Hematopoietic multipotent progenitor cell treated with erythropoietin and hydrocortisone succinate and interleukin-3 and kit ligand, for 8 days (in vitro differentiated cells): ENCODE measurements around the gene BDKRB2.

Experiments
- DNase-seq: peaks from one replicate; pipeline ENCODE4 v3.0.0-alpha.2; 2015

BDKRB2 gene

DNA sequence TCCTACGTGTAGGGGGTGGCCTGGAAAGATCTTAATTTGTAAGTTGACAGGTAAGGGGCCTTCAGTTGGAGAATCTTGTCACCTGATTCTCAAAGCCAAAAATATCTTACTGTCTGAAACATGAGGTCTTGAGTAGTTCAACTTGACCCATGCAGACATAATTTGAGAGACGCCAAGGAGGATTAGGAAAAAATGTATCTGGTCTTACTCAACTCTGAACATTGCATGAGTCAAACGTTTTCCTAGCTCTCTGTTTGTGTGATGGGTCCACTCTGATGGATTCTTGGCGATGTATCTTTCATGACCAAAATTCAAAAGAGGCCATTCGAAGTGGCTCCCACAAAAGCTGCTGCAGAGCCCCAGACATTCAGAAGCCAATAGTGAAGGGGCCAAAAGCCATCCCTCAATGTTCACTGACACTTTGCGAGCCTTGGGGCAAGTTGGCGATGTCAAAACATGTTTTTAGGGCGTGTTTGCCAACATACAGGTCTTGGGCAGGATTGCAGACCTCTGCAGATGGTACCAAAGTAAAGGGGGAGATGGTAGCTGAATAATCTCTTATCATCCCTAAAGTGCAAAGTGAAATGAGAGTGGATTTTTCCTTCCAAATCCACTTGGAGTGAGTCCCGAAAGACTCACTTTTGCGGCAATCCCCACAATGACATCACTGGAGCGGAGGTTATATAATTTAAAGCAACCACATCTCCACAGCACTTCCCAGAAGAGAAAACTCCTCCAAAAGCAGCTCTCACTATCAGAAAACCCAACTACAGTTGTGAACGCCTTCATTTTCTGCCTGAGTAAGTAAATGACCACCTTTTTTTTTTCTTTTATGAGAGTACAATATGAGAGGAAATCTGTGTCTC lies 51.1 kb downstream of the BDKRB2 start, which contains the start of gene BDKRB1:
TSS of gene BDKRB1 (plus strand) at position 710 of the 866 bp plus-strand sequence. CDS start 7,473 bp downstream, outside the sequence.
- DNase-seq: no peak

DNA sequence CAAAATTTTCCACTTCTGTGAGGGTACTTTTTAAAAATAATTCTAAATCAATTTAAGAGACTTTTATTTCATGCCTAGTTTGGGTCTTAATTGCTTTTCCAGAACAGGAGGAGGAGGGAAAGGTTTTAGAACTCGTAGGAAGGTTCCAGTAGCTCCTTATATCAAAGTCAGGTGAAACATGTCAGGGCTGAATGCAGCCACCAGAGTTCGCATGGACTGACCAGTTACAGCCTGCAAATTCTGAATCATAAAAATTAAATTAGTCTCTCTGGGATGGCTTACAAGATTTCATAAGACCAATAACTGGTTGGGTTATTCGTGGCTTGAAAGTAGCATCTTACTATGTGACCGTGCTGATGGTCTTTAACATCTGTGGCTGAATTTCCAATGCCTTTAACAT lies 51.8 kb downstream of the BDKRB2 start:
- no peak for DNase-seq

DNA sequence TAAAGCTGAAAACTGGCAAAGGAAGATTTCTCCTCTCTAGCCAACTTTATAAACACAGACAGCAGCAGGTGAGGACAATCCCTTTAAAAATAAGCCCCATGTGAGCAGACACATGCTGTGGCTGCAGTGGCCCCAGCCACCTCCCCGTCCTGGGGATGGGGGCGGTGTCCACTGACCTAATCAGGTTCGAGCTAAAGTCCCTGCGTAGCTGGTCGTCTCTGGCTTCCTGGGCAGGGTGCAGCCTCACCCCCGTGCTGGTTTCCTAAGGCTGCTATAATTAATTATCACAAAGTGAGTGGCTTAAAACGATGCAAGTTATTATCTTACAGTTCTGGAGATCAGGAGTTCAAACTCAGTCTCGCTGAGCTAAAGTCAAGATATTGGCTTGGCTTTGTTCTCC lies 52.4 kb downstream of the BDKRB2 start:
- no peak for DNase-seq

DNA sequence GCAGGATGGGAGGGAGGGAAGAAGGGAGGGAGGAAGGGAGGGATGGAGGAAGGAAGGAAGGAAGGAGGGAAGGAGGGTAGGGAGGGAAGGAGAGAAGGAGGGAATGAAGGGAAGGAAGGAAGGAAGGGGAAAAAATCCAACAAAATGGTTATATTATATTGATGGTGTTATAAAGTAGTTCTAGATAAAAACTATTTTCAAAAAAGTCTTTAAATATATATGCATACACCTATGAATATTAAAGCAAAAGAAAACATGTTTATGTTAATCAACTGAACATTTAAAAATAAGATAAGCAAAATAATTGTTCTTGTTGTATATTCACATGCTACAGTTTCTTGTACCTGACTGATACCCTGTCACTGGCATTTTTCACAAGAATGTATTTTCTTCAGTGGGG lies 53.3 kb downstream of the BDKRB2 start:
- DNase-seq: no peak

DNA sequence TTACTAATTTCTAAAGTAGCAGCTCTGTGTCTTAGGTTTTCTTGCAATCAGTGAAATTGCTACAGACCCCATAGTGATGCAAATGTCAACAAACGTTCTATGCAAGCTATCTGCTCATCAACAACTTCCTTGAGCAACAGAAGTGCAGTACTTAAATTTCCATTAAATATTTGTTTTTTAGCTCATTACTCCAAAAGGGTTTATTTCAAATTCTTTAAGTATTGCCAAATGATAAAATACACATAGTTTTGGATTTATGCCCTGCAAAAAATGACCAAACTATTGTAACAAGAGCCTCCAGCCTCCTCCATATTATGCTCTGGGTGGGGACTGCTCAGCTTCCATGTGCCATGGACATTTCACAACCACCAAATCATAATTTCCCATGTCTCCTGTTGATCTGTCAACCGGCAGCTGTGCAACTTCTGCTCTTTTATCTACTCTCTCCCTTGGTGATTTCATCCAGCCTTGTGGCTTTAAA lies 55.7 kb downstream of the BDKRB2 start:
- DNase-seq: no peak

DNA sequence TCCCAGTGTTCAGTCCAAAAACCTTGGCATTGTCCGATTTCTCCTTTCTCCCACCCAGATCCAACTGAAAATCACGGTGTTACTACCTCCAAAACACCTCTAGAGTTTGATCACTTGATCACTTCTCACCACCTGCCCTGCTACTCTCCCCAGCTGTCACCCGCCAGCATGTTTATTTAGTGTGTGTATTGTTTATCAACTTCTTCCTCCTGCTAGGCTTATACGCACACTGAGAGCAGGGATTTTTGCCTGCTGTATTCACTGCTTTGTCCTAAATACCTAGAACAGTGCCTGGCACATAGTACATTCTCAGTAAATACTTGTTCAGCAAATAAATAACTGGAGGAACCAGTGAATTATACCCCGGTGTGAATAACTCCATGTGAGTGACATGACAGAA lies 56.4 kb downstream of the BDKRB2 start:
- DNase-seq: no peak

DNA sequence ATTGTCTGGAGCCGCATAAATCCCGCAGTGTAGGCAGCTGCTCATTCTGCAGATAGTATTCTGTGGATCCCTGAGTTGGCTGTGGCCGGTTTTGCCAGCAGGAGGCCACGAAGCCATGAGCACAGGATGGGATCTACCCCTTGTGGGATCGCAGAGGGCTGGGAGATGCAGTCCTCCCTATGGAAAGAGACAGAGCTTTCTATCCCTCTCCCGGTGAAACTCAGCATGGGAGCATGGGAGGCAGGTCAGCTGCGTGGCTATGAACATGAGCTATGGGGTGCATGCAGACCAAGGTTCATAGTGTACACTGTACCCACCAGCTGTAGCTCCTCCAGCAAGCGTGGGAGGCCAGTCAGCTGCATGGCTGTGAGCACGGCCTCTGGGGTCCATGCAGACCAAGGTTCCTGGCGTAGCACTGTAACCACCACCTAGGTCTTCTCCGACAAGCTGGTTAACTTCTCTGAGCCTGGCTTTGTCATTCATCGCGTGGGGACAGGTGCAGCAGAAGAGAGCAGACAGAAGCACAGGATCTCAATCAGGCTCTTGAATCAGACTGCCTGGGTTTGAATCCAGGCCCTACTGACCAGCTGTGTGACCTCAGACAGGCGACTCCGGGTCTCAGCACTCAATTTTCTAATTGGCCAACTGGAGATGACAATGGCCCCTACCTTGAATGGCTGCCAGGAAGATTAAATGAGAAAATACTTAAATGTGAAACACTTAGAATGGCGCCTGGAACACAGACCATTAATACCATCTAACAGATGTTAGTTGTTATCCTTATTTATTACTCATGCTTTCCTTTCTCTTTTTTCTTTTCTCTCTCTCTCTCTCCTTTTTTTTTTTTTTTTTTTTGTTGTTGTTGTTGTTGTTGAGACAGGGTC lies 57.4 kb downstream of the BDKRB2 start:
- DNase-seq: no peak

DNA sequence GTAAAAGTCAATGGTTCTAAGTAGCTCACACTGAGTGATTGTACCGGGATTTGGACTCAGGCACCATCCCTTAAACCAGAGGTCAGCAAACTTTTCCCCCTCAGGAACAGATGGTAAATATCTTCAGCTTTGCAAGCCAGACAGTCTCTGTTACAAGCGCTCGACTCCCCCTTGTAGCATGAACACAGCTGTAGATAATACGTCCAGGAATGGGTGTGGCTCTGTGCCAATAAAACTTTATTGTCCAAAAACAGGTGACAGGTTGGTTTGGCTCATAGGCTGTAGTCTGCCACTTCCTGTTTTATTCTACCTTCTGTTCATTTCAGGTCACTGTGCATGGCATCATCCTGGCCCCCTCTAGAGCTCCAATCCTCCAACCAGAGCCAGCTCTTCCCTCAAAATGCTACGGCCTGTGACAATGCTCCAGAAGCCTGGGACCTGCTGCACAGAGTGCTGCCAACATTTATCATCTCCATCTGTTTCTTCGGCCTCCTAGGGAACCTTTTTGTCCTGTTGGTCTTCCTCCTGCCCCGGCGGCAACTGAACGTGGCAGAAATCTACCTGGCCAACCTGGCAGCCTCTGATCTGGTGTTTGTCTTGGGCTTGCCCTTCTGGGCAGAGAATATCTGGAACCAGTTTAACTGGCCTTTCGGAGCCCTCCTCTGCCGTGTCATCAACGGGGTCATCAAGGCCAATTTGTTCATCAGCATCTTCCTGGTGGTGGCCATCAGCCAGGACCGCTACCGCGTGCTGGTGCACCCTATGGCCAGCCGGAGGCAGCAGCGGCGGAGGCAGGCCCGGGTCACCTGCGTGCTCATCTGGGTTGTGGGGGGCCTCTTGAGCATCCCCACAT lies 58.9 kb downstream of the BDKRB2 start:
- no peak for DNase-seq

DNA sequence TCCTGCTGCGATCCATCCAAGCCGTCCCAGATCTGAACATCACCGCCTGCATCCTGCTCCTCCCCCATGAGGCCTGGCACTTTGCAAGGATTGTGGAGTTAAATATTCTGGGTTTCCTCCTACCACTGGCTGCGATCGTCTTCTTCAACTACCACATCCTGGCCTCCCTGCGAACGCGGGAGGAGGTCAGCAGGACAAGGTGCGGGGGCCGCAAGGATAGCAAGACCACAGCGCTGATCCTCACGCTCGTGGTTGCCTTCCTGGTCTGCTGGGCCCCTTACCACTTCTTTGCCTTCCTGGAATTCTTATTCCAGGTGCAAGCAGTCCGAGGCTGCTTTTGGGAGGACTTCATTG lies 59.5 kb downstream of the BDKRB2 start:
- DNase-seq: no peak

DNA sequence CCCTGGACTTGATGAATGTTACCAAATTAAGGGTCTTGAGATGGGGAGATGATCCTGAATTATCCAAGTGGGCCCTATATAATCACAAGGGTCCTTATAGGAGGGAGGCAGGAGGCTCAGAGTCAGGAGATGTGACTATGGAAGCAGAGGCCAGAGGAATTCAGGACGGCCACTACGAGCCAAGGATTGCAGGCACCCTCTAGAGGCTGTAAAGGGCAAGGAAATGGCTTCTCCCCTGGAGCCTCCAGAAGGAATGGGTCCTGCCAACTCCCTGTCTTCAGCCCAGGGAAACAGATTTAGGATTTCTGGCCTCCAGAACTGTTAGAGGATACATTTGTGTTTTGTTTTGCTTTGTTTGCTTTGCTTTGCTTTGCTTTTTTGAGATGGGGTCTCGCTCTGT lies 60.2 kb downstream of the BDKRB2 start:
- DNase-seq: no peak

DNA sequence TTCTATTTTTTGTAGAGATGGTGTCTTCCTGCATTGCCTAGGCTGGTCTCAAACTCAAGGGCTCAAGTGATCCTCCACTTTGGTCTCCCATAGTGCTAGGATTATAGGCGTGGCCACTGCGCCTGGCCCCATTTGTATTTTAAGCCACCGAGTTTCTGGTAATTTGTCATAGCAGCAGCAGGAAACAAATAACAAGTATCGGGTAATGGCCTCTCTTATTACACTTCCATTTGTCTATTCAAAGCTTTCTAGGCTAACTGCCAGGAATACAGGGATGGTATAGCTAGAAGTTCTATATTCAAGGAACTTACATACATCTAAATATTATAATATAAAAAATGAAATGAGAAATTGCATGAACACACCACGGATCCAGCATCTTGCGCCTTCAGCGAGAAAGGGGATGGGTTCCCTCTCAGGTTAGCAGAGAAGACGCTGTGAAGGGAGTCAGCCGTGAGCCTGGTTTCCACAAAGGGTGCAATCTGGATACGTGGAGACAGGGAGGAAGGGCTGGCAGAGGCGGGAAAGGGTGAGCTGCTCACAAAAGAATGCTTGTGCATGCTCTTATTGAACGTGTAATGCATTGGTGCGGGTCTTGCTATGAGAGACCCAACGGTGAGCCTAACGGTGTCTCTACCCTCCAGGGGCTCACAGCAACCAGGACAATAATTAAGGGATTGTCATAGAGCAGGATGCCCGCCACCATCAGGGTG lies 60.9 kb downstream of the BDKRB2 start:
- DNase-seq: no peak

DNA sequence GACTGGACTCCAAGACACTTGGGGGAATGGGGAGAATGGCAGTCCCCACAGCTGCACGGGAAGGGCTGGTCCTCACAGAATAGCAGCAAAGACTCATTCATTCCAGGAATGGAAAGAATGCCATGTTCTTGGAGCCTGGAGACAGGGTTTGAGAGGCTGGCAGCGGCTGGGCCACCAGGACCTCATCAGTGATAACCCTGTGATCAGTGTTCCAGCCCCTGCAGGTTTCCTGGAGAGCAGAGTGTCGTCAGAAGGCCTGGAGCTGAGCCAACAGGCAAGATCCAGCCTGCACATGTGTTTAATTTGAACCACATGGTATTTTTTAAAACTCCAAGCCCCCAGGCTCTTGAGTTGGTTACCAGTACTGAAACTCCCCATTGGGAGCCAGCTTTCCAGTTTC lies 62.7 kb downstream of the BDKRB2 start:
- no peak for DNase-seq

DNA sequence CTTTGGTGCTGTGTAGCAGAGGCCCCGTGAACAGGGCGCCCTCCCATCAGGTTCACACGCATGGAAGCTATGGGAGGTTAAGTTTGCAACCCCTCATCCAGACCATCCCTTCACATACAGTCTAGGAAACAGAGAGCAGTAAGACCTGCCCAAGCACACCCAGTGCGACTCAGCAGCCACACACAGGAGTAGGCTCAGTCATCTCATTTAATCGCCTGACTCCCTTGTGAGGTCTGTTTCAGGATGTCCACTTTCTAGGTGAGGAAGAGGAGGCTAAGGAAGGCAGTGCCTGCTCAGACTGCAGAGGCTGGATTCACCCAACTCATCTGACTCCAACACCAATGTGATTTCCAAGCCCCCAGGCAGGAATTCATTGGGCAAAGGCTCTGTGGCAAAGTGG lies 63.3 kb downstream of the BDKRB2 start:
- DNase-seq: no peak

DNA sequence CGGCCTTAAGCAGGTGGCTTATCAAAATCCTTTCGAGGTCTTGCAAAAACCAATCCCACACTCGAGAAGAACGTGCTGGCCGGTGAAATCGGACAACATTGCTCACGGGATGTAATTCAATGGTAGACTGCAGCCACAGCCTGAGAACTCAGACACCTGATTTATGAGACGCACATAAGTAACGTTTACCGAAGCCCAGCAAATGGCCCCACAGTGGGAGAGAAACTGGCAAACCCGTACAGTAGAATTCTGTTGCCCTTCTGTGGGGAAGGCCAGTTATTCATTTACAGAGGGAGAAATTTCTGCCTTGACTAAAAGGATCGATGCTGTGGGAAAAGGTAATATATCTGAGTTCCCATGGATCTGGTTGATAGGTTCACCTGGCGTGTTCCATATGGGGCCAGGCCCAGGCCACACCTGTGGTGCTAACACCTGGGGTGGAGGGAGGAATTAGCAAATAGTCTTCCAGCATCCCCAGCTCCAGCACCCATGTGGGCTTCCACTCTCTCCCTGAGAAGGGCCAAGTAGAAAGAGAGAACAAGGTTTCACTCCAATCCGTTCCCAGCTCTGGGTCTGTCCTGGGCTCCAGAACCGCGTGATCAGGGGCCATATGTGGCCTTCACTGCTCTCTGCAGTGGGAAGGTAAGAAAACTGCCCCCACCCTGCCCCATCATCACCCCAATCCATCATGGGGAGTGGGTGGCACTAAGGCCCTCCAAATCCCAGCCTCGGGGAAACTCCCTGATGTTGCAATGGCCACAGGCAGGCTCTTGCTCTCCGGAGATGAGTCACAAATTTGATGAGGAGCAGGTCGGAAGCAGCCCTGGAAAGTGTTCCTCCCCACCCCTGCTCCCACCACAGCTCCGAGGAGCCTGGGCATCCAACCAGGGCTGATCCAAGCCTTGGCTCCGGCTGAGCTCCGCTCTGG lies 64.1 kb downstream of the BDKRB2 start:
- DNase-seq: no peak

DNA sequence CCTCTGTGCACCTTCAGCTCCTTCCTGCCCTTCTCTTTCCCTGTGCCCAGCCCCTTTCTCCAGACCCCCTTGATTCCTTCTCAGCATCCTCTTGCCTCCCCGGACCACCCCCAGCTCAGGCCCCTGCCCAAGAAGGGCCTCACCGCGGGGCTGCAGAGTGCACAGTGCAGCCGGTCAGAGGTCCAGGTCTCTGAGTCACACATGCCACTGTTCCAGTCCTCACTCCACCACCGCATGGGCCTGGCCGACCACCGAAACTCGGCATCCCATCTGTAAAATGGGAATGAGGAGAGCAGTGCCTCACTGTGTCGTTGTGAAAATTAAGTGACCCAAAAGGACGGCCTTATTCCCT lies 64.7 kb downstream of the BDKRB2 start:
- no peak for DNase-seq

DNA sequence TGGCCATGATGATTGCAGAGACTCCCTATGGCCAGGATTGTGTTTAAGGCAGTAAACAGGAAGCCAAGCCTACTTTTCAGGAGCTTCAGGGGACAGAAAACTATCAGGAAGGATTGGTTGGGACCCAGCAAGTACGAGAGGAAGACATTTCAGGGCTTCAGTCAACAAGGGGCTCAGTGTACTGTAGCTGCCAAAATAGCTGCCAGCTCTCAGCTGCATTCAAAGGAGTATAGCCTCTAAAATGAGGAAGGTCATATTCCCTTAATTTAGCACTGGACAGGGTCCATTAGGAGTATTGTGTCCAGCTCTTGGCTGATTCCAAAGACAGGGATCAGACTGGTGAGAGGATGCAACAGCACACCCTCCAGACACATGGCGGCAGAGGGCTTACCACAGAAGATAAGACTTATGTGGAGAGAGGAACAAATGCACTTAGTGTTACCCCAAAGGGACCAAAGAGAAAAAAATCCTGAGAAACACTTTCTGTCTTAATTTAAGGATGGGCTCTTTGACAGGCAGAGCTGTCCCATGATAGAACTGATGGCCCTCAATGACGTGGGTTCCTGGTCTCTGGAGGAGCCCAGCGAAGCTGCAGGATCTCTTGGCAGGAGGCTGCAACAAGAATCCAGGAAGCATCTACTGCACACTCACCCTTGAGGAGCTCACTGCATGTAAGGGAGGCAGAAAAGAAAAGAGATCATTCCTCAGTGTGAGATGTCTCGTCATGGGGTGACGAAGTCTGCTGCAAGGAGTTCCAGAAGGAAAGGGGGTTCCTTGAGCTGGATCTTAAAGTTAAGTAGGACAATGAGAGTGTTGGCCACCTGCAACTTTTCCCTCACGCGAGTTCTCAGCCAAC lies 66.2 kb downstream of the BDKRB2 start:
- no peak for DNase-seq

DNA sequence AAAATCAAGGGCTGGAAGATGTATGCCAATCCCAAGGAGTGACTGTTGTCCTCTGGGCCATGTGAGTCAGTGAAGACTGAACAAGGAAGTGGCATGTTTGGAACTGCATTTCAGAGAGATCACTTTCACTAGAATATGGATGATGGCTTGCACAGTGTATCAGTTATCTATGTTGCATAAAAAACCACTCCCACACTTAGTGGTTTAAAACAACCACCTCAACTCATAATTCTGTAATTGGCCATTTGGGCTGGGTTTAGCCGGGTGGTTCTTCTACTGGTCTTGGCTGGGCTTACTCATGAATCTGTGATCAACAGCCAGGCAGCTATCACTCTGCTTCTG lies 66.8 kb downstream of the BDKRB2 start:
- no peak for DNase-seq

DNA sequence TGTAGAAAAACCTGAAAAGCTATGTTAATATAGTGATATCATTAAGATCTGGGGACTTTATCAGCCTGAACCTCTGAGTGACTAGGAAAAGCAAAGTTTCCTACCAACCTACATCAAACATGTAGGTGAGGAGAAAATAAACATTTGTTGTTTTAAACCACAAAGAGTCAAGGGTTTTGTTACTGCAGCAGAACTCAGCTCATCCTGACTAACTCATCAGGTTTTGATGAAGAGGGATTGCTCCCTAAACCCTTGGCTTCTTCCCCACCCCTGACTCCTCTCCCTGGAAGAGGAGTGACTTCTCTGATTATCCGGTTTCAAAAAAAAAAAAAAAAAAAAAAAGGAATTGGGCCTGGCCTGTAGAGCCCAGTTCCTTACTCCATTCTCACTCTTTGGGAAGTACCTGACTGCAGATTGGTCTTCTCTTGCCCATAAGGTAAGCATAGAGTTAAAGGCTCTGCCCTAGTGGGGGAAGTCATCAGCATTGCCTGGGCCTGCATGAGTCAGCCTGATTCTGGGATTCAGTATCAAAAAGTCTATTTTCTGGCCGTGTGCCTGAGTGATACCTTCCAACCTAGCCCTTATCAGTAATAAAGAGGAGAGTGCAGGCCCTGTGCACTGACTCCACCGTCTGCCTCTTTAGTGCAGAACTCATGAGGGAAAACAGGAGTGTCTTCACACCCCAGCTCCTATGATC lies 68.3 kb downstream of the BDKRB2 start:
- DNase-seq: peak; percentile 63

DNA sequence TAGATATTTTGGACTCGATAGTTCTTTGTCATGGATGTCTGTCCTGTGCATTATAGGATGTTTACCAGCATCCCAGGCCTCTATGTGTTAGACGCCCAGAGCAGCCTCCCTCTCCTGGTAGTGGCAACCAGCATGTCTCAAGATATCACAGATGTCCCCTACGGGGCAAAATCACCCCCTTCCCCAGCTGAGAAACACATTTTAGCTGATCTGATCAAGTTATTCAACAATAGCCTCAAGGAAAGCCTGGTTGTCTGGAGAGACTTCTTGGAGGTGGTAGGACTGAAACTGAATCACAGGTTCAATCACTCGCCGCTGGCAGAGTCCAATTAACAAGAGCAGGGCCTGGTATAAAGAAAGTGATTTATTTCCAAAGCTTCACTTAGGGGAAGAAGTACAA lies 69.0 kb downstream of the BDKRB2 start:
- DNase-seq: no peak

DNA sequence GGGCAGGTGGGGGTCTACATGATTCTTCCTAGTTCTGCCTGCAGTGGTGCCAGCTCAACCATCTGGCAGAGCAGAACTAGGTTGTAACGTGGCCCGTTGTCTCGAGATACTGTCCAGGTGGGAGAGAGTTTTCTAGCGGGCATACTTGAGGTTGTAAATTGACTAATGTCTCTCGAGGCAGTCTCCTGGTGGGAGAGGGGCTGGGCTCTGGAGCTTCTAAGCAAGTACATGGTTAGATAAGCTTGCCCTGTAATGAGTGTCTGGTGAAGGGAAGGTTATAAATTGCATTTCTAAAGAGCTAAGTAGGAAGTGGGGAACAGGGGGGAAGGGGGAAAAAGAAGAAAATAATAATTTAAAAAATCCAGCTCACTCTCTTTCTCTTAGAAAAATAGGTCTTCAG lies 69.5 kb downstream of the BDKRB2 start:
- no peak for DNase-seq
